ACC112 (cell line): ENCODE results near the gene TSHR.

Source experiments
- H2AFZ ChIP-seq: fragments of 200-600 bp; sonication (generic); one replicate; pipeline ENCODE4 v1.6.0; 2017; ENCODE audit warnings: antibody characterized with exemption, low read length; ENCODE audit not compliant: unreplicated experiment
- H3K27ac ChIP-seq: fragments of 200-600 bp; sonication (generic); 2 replicates; pipeline ENCODE4 v1.5.1; 2014; ENCODE audit warnings: low read depth, mild to moderate bottlenecking, antibody characterized with exemption, low read length, moderate library complexity
- H3K27me3 ChIP-seq: fragments of 200-600 bp; sonication (generic); 2 replicates; pipeline ENCODE4 v1.6.1; 2014; ENCODE audit warnings: mild to moderate bottlenecking, antibody characterized with exemption, low read length, moderate library complexity, mixed read lengths; ENCODE audit not compliant: insufficient read depth
- H3K36me3 ChIP-seq: fragments of 200-600 bp; sonication (generic); 2 replicates; pipeline ENCODE4 v1.6.1; 2016; ENCODE audit warnings: mild to moderate bottlenecking, antibody characterized with exemption, low read length, moderate library complexity, mixed read lengths; ENCODE audit not compliant: insufficient read depth
- H3K4me1 ChIP-seq: fragments of 200-600 bp; sonication (generic); one replicate; pipeline ENCODE4 v1.6.1; 2016; ENCODE audit warnings: low read length, mixed read lengths; ENCODE audit not compliant: insufficient read depth, unreplicated experiment, control insufficient read depth
- H3K4me3 ChIP-seq: fragments of 200-600 bp; sonication (generic); 2 replicates; pipeline ENCODE4 v1.5.1; 2014; ENCODE audit warnings: mild to moderate bottlenecking, low read depth, low read length
- H3K79me2 ChIP-seq: fragments of 200-600 bp; sonication (generic); one replicate; pipeline ENCODE4 v1.6.0; 2016; ENCODE audit warnings: low read length; ENCODE audit not compliant: control insufficient read depth, unreplicated experiment, insufficient read depth

Gene TSHR

GRCh38 chr14:81067156-81067555, 111.7 kb downstream of the TSHR start:
- Histone ChIP-seq H2AFZ (no peak overlapping the region), H3K79me2 (no peaks in the 10 kb centered on the region), H3K27ac (no peak overlapping the region), H3K4me3 (no peak overlapping the region), H3K4me1 (no peaks in the 10 kb centered on the region), H3K27me3 (peaks cover 35% of the 10 kb centered on the region), H3K36me3 (no peaks in the 10 kb centered on the region)

- Histone ChIP-seq H3K27me3 (peaks cover 31% of the 10 kb centered on the region), H3K36me3 (no peaks in the 10 kb centered on the region), H3K79me2 (no peaks in the 10 kb centered on the region), H3K27ac (no peak overlapping the region), H2AFZ (no peak overlapping the region), H3K4me3 (no peak overlapping the region), H3K4me1 (no peaks in the 10 kb centered on the region)
These were observed 112.9 kb downstream of the TSHR start for GRCh38 chr14:81068176-81068782.

GRCh38 chr14:81070511-81070910, 115.1 kb downstream of the TSHR start:
- H3K36me3 ChIP-seq: no peaks in the 10 kb centered on the region
- H3K4me1 ChIP-seq: no peaks in the 10 kb centered on the region
- no peak overlapping the region for H3K4me3 ChIP-seq

GRCh38 chr14:81085596-81085995, 130.2 kb downstream of the TSHR start:
- Histone ChIP-seq H3K4me3 (no peak overlapping the region), H2AFZ (no peak overlapping the region), H3K27ac (no peak overlapping the region), H3K4me1 (no peaks in the 10 kb centered on the region), H3K27me3 (peaks cover 20% of the 10 kb centered on the region; the same call in 1 of the 2 replicates), H3K79me2 (no peaks in the 10 kb centered on the region), H3K36me3 (no peaks in the 10 kb centered on the region)

More at GRCh38 chr14:81070511-81070910, 115.1 kb downstream of the TSHR start:
- H3K27me3 ChIP-seq: peaks cover 16% of the 10 kb centered on the region; the same call in 1 of the 2 replicates
- no peaks in the 10 kb centered on the region for H3K79me2 ChIP-seq
- no peak overlapping the region for H3K27ac ChIP-seq
- H2AFZ ChIP-seq: no peak overlapping the region

- no peak overlapping the region for H3K4me3 ChIP-seq
These were observed 131.8 kb downstream of the TSHR start for GRCh38 chr14:81087230-81087629.

GRCh38 chr14:81091139-81091538, 135.7 kb downstream of the TSHR start:
- Histone ChIP-seq H3K79me2 (no peaks in the 10 kb centered on the region), H3K4me1 (no peaks in the 10 kb centered on the region), H2AFZ (no peak overlapping the region), H3K27ac (no peak overlapping the region), H3K36me3 (no peaks in the 10 kb centered on the region), H3K27me3 (peaks cover 2% of the 10 kb centered on the region; the same call in 1 of the 2 replicates), H3K4me3 (no peak overlapping the region)

More at GRCh38 chr14:81087230-81087629, 131.8 kb downstream of the TSHR start:
- Histone ChIP-seq H3K27ac (no peak overlapping the region), H3K27me3 (peaks cover 20% of the 10 kb centered on the region; the same call in 1 of the 2 replicates), H2AFZ (no peak overlapping the region), H3K36me3 (no peaks in the 10 kb centered on the region), H3K4me1 (no peaks in the 10 kb centered on the region), H3K79me2 (no peaks in the 10 kb centered on the region)

- H3K4me3 ChIP-seq: no peak overlapping the region
- H3K79me2 ChIP-seq: no peaks in the 10 kb centered on the region
- no peaks in the 10 kb centered on the region for H3K4me1 ChIP-seq
- H3K36me3 ChIP-seq: no peaks in the 10 kb centered on the region
- no peak overlapping the region for H2AFZ ChIP-seq
- H3K27ac ChIP-seq: no peak overlapping the region
- no peaks in the 10 kb centered on the region; the same call in 1 of the 2 replicates for H3K27me3 ChIP-seq
These were observed 136.2 kb downstream of the TSHR start for GRCh38 chr14:81091660-81092059.

- Histone ChIP-seq H3K27me3 (no peaks in the 10 kb centered on the region; the same call in 1 of the 2 replicates), H3K4me3 (no peak overlapping the region), H3K79me2 (no peaks in the 10 kb centered on the region), H3K4me1 (no peaks in the 10 kb centered on the region), H2AFZ (no peak overlapping the region), H3K27ac (no peak overlapping the region), H3K36me3 (no peaks in the 10 kb centered on the region)
These were observed 138.2 kb downstream of the TSHR start for GRCh38 chr14:81093651-81094050.

GRCh38 chr14:81095539-81095938, 140.1 kb downstream of the TSHR start:
- Histone ChIP-seq H3K79me2 (no peaks in the 10 kb centered on the region), H2AFZ (no peak overlapping the region), H3K4me1 (no peaks in the 10 kb centered on the region), H3K27ac (no peak overlapping the region), H3K36me3 (no peaks in the 10 kb centered on the region), H3K27me3 (peaks cover 6% of the 10 kb centered on the region; the same call in 1 of the 2 replicates), H3K4me3 (no peak overlapping the region)

- Histone ChIP-seq H3K4me3 (no peak overlapping the region), H3K36me3 (no peaks in the 10 kb centered on the region), H3K27me3 (peaks cover 6% of the 10 kb centered on the region; the same call in 1 of the 2 replicates), H3K79me2 (no peaks in the 10 kb centered on the region), H3K4me1 (no peaks in the 10 kb centered on the region), H2AFZ (no peak overlapping the region), H3K27ac (no peak overlapping the region)
These were observed 141.2 kb downstream of the TSHR start for GRCh38 chr14:81096656-81097055.

GRCh38 chr14:81102217-81102616, 146.8 kb downstream of the TSHR start:
- H3K4me3 ChIP-seq: no peak overlapping the region
- H2AFZ ChIP-seq: no peak overlapping the region
- peaks cover 9% of the 10 kb centered on the region; the same call in 1 of the 2 replicates for H3K27me3 ChIP-seq
- no peak overlapping the region for H3K27ac ChIP-seq
- H3K36me3 ChIP-seq: no peaks in the 10 kb centered on the region
- no peaks in the 10 kb centered on the region for H3K79me2 ChIP-seq
- no peaks in the 10 kb centered on the region for H3K4me1 ChIP-seq
